HG02763 (cell line): Measurements from ENCODE around the gene OSM.

ENCODE experiments used
- ATAC-seq: cut with Tn5 transposase; IDR thresholded peaks from one replicate; pipeline ENCODE4 v1.9.1; 2021; ENCODE audit warnings: mild to moderate bottlenecking, moderate library complexity; ENCODE audit not compliant: unreplicated experiment

The OSM gene

GRCh38 chr22:30265131-30265720, 1.4 kb downstream of the OSM start:
- ATAC-seq = no peak

DNA sequence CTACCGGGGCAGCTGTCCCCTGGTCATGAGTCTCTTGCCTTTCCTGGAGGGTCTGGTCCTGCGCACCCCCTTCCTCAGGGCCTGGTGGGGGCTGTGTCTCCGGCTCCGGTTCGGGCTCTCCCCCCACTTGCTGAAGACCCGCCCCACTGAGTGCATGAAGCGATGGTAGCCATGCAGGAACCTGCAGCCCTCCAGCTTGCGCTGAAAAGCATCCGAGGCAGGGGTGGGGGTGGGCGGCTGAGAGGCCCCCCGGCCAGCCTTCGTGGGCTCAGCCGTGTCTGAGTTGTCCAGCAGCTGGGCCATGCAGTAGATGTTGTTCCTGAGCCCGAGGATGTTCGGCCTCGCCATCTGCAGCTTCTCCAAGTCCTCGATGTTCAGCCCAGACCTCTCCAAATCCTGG, 2.8 kb downstream of the OSM start:
- no peak for ATAC-seq

DNA sequence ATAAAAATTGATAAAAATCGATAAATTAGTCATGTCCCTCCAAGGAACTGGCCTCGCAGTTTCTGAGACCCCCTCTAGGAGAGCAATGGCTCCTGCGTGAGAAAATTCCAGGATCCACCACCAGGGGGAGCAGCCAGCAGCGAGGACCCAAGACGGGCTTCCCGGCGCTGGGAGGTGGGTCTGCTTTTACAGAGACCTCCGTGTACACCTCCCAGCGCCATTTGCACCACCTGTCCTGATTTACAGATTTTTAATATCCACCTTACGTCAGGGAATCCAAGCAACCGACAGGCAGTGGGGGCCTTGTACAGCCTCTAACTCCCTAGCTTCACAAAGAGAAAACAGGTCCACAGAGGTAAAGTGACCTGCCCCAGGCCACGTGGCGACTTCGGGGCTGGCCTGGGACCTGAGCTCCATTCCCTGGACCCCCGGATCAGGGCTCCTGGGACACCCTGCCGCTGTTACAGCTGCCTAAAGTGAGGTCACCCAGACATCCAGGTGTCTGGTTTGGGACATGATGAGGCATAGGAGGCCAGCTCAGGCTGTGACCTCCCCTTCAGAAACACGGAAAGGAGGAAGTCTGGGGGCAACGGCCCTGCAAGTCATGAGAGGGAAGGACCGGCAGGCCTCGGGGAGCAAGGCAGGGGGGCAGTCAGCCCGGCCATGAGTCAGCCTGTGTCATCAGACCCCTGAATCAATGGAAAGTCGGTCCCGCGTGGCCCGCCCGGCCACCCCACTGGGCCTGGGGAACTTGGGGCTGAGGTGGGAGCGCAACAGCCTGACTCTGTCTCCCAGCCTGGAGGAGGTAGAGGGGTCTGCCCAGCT, 3.5 kb downstream of the OSM start:
- no peak for ATAC-seq

GRCh38 chr22:30262112-30262511, 4.5 kb downstream of the OSM start:
- no peak for ATAC-seq

DNA sequence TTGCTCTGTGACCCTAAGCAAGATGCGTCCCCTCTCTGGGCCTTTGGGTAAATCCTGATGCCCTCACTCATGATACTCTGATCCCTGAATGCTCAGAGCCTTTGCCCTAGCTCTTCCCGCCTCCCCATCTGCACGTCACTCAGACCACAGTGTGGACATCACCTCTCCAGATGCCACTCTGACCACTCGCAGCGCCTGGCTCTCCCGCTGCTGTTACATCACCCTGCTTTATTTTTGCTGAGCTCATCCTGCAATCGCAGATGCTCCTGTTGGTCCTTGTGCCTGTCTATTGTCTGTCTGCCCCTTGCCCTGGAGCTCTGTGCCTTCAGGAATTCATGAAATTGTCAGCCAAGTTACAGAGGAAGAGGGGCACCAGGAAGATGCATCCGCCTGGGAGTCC, 5.5 kb downstream of the OSM start:
- ATAC-seq = no peak

DNA sequence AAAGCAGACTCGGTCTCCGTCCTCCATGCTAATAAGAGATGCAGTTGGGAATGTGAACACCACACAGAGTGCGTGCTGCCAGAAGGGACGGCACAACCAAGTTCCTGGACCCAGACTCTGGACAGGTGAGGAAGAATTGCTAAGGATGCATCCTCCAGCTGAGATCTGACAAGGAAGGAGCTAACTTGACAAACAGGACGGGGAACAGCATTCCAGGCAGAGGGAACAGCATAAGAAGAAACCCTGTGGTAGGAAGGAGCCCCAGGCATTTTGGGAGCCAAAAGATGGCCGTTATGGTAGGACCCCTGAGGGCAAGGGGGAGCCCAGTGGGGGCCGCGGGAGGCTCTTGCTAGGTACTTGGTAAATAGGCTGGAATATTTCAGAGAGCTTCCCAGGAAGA, 6.0 kb downstream of the OSM start:
- no peak for ATAC-seq

DNA sequence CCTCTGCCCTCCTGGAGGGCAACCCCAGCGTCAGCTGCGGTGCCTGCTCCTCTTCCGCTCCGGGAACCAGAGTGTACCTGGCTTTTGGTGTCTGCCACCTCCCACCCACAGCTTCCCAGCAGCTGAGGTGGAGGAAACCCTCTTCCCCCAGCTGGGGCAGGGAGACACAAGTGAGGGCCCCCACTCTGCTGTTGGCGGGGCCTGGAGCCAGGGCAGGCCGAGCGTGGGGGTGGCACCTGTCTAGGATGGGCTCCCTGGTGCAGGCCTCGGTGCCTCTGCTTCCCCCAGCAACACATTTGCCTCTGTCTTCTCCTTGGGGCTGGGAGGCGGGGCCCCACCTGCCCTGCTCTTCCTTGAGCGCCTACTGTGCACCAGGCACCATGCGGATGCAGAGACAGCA, 6.4 kb downstream of the OSM start:
- ATAC-seq = no peak

- ATAC-seq = no peak
Measured at GRCh38 chr22:30254314-30254713, 12.3 kb downstream of the OSM start.

DNA sequence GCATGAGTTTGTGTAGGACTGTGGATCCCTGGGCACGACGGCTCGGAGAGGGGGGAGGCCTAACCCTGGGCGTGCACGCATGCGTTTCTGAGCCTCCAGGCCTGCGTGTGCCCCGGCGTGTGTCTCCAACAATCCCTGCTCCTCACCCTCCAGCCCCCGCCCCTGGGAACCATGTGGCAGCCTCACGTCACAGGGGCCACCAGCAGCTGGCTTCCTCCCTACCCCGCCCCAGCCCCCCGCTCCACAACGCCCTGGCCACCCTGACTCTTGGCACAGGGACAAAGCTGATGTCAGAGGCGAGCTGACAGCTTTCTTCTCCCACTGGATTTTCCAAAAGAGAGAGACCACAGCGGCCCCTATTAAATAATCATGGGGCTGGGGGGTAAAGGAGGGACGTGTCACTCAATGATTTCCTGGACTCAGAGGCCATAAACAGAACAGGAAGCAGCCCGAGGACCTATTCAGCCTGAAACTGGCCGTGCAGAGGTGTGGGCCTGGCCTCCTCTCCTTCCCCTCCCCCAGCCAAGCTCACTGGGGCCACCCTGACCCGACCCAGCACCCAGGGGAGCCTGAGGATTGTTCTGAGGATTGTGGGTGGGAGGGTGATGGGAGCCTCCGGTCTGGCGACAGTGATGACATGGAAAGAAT, 13.3 kb downstream of the OSM start:
- ATAC-seq = no peak

DNA sequence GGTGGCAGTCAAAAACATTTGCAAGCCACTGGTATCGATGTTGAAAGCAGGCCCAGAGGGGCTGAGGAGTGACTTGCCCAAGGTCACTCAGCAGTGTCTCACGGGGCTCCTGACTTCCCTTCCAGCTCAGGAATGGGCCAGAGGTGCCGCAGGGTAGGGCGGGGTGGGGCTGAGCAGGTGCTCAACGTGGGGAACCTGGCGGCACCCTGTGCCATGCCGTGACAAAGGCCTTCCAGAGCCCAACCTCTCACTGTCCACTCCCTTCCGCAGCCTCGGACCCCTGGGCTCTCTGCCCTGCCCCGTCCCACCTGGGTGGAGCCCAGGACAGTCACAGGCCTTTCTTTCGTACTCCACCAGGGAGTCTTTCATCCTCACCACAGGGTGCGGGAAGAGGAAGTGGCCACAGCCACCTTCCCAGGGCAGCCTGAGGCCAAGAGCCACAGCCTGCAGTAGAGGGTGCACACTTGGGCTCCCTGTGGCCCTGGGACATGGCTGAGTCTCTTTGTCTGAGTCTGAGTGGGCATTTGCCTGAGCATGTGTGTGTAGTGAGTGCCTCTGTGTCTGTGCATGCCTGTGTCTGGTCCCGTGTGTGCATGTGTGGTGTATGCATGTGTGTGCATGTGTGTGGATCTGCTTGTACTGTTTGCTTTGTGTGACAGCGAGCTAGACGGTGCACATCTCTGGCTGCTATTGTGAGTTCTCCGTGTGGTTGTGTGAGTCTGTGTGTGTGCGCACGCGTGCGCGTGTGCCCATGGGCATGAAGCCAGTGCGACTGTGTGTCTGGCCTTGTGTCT, 14.0 kb downstream of the OSM start:
- ATAC-seq = no peak

DNA sequence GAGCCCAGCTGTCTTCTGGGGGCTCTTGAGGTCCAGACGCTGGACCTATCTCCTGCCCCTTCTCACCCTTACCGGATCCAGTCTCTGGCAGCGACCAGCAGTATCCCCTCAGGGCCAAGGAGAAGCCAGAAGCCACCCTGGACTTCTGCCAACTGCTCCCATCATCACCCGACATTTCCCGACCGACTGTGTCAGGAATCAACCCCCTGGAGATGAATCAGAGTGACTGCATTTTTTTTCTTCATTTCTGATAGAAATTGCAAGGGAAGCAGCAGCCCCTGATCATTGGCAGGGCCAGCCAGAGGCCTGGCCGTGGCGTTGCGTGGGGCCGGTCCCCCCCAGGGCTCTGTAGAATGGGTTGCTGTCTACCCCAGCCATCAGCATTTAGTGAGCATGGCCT, 14.9 kb downstream of the OSM start:
- ATAC-seq = no peak

GRCh38 chr22:30250661-30251267, 15.9 kb downstream of the OSM start:
- ATAC-seq = no peak

GRCh38 chr22:30250039-30250565, 16.5 kb downstream of the OSM start:
- ATAC-seq = no peak

GRCh38 chr22:30249049-30250038, 17.3 kb downstream of the OSM start:
- no peak for ATAC-seq

DNA sequence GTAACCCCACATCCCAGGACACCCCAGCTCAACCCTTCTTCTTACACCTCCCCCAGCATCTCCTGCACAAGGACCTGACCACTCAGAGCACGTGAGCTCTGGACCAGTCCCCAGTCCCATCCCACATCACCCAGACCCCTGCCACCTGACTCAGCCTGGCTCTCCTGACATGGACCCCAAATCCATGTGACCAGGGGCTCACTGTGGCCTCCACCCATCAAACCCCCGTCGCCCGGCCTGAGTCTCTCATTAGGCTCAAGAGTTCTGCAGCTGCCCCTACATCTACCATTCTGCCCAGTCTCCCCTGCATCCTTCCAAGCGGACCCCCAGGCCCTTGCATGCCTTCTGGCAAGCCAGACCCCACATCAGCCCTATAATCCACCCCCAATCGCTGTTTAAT, 18.2 kb downstream of the OSM start:
- no peak for ATAC-seq

- no peak for ATAC-seq
Measured at GRCh38 chr22:30247974-30248373, 18.7 kb downstream of the OSM start.

GRCh38 chr22:30247561-30247960, 19.1 kb downstream of the OSM start:
- ATAC-seq = no peak

- ATAC-seq = no peak
Measured at GRCh38 chr22:30246814-30247376, 19.8 kb downstream of the OSM start.
